Mesenchymal stem cell (in vitro differentiated cells and primary cell): ENCODE data around the gene TYR.
"Not testable (repeated sequence)": the region's sequence is repeated elsewhere in the genome, so short reads cannot be mapped to it uniquely, and the experiment has no call there.

Source experiments
- DNase-seq: peaks from one replicate; pipeline ENCODE4 v3.0.0-alpha.2; 2013
- H2AFZ ChIP-seq: one replicate; pipeline ENCODE4 v1.6.1; 2013; ENCODE audit warnings: low read depth, mild to moderate bottlenecking, control low read depth, inconsistent platforms, low read length, moderate library complexity
- H2AK5ac ChIP-seq: 2 replicates; pipeline ENCODE4 v1.6.1; 2013; ENCODE audit warnings: low read length, moderate library complexity, mild to moderate bottlenecking, inconsistent platforms; ENCODE audit not compliant: severe bottlenecking
- H2BK120ac ChIP-seq: one replicate; pipeline ENCODE4 v1.6.1; 2013; ENCODE audit warnings: low read depth, mild to moderate bottlenecking, inconsistent platforms, low read length, moderate library complexity
- H2BK12ac ChIP-seq, 2 experiments: one replicate each; pipeline ENCODE4 v1.6.1; 2013; ENCODE audit warnings: inconsistent platforms in 2 of 2, low read length in 2 of 2, mild to moderate bottlenecking in 2 of 2, moderate library complexity in 2 of 2, control low read depth in 1 of 2
- H2BK15ac ChIP-seq: one replicate; pipeline ENCODE4 v1.6.1; 2013; ENCODE audit warnings: mild to moderate bottlenecking, low read depth, inconsistent platforms; ENCODE audit not compliant: poor library complexity, severe bottlenecking
- H2BK5ac ChIP-seq: 2 replicates; pipeline ENCODE4 v1.6.1; 2013; ENCODE audit warnings: low read depth, mild to moderate bottlenecking, low read length, control low read depth, inconsistent platforms; ENCODE audit not compliant: poor library complexity, severe bottlenecking
- H3K14ac ChIP-seq, 2 experiments: one replicate each; pipeline ENCODE4 v1.6.1; 2013; ENCODE audit warnings: inconsistent platforms in 2 of 2, low read length in 2 of 2, control low read depth in 1 of 2, mild to moderate bottlenecking in 1 of 2, moderate library complexity in 1 of 2
- H3K18ac ChIP-seq, 2 experiments: one replicate each; pipeline ENCODE4 v1.6.1; 2013; ENCODE audit warnings: inconsistent platforms in 2 of 2, low read length in 2 of 2, control low read depth in 1 of 2, low read depth in 1 of 2, mild to moderate bottlenecking in 1 of 2
- H3K23ac ChIP-seq, 2 experiments: one replicate each; pipeline ENCODE4 v1.6.1; 2013; ENCODE audit warnings: inconsistent platforms in 2 of 2, low read length in 2 of 2, mild to moderate bottlenecking in 2 of 2, moderate library complexity in 2 of 2, control low read depth in 1 of 2
- H3K27ac ChIP-seq: 2 replicates; pipeline ENCODE4 v1.5.1; 2013; ENCODE audit warnings: mild to moderate bottlenecking, moderate library complexity, low read length, control low read depth, inconsistent platforms; ENCODE audit not compliant: poor library complexity, severe bottlenecking
- H3K27me3 ChIP-seq, 2 experiments: 2 replicates each; pipeline versions ENCODE4 v1.6.1 to v1.7.0; 2013; ENCODE audit warnings: low read length in 2 of 2, mild to moderate bottlenecking in 2 of 2, moderate library complexity in 2 of 2, control low read depth in 1 of 2, inconsistent platforms in 1 of 2; ENCODE audit not compliant: control insufficient read depth in 1 of 2, insufficient read depth in 1 of 2
- H3K36me3 ChIP-seq, 2 experiments: 2 replicates each; pipeline versions ENCODE4 v1.6.1 to v1.7.0; 2013; ENCODE audit warnings: low read length in 2 of 2, control low read depth in 1 of 2, inconsistent platforms in 1 of 2, low read depth in 1 of 2, mild to moderate bottlenecking in 1 of 2; ENCODE audit not compliant: insufficient read depth in 2 of 2, control insufficient read depth in 1 of 2
- H3K4ac ChIP-seq, 2 experiments: one replicate each; pipeline ENCODE4 v1.6.1; 2013; ENCODE audit warnings: inconsistent platforms in 2 of 2, low read length in 2 of 2, mild to moderate bottlenecking in 2 of 2, moderate library complexity in 2 of 2, control low read depth in 1 of 2, low read depth in 1 of 2
- H3K4me1 ChIP-seq: 2 replicates; pipeline ENCODE4 v1.6.1; 2013; ENCODE audit warnings: low read depth, low read length, control low read depth; ENCODE audit not compliant: control insufficient read depth, insufficient read depth
- H3K4me2 ChIP-seq: 2 replicates; pipeline ENCODE4 v1.6.1; 2013; ENCODE audit warnings: low read length, mild to moderate bottlenecking, inconsistent platforms; ENCODE audit not compliant: poor library complexity, severe bottlenecking
- H3K4me3 ChIP-seq, 2 experiments: 2 replicates each; pipeline versions ENCODE4 v1.5.1 to v1.7.0; 2013; ENCODE audit warnings: low read length in 2 of 2, mild to moderate bottlenecking in 2 of 2, control low read depth in 1 of 2, low read depth in 1 of 2; ENCODE audit not compliant: insufficient read depth in 1 of 2
- H3K79me1 ChIP-seq: replicated peaks from 2 replicates; pipeline ENCODE4 v1.6.1; 2013; ENCODE audit warnings: mild to moderate bottlenecking, control low read depth, low read length, inconsistent platforms; ENCODE audit not compliant: poor library complexity, severe bottlenecking
- H3K9ac ChIP-seq: 2 replicates; pipeline ENCODE4 v1.7.0; 2013; ENCODE audit warnings: mild to moderate bottlenecking, low read length, moderate library complexity
- H3K9me3 ChIP-seq: 2 replicates; pipeline ENCODE4 v1.7.0; 2013; ENCODE audit warnings: mild to moderate bottlenecking, low read length; ENCODE audit not compliant: control insufficient read depth
- H4K8ac ChIP-seq: one replicate; pipeline ENCODE4 v1.6.1; 2013; ENCODE audit warnings: inconsistent platforms, mild to moderate bottlenecking, low read length, moderate library complexity
- H4K91ac ChIP-seq: one replicate; pipeline ENCODE4 v1.6.1; 2013; ENCODE audit warnings: mild to moderate bottlenecking, low read length, inconsistent platforms
- WGBS: methylation state at CpG from one replicate; pipeline ENCODE4 v1.1.7; 2013; ENCODE audit warnings: mixed read lengths; 5-methylcytosine and 5-hydroxymethylcytosine counted together

Gene TYR

DNA sequence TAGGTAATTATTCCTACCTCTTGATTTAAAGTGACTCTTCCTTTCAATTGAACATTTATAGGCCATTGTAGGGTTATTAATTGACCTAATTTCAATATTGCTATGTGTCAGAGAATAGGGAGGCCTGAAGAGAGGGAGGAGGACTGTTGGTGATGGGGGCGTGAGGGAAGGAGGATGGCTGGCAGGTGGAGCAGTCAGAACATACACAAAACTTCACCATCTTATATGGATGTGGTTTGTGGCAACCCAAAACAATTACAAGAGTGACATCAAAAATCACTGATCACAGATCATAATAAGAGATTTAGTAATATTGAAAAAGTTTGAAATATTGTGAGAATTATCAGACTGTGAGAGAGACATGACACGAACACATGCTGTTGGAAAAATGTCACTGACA, 95.5 kb downstream of the TYR start:
- no CpG with 5 or more reads among the region's 2 CpGs for whole genome bisulfite sequencing
- not testable (repeated sequence) for H3K4me2 ChIP-seq, H3K9me3 ChIP-seq, H3K4ac ChIP-seq, H4K8ac ChIP-seq, H4K91ac ChIP-seq, H3K23ac ChIP-seq, H3K14ac ChIP-seq, H3K36me3 ChIP-seq, H3K27me3 ChIP-seq, H3K79me1 ChIP-seq, H3K4me3 ChIP-seq, H2BK5ac ChIP-seq, H2BK15ac ChIP-seq, H2BK120ac ChIP-seq, DNase-seq, H3K4me1 ChIP-seq, H2AFZ ChIP-seq, H3K9ac ChIP-seq, H3K18ac ChIP-seq, H2AK5ac ChIP-seq, H3K27ac ChIP-seq, H2BK12ac ChIP-seq

- no CpG with 5 or more reads among the region's 1 CpG for WGBS
- no peak overlapping the region for H2BK5ac ChIP-seq
- no peaks in the 10 kb centered on the region for H3K4me1 ChIP-seq
Measured at GRCh38 chr11:89275966-89276365, 98.3 kb downstream of the TYR start.

GRCh38 chr11:89279176-89279575, 101.5 kb downstream of the TYR start:
- Histone ChIP-seq H3K27me3 (no peaks in the 10 kb centered on the region), H3K36me3 (no peaks in the 10 kb centered on the region), H2AFZ (no peak overlapping the region), H2BK120ac (no peak overlapping the region), H3K4me1 (no peaks in the 10 kb centered on the region), H2BK5ac (no peak overlapping the region), H4K91ac (no peak overlapping the region), H2AK5ac (no peak overlapping the region), H3K18ac (no peak overlapping the region), H2BK15ac (no peak overlapping the region), H2BK12ac (no peak overlapping the region), H3K14ac (no peak overlapping the region), H3K27ac (no peak overlapping the region), H4K8ac (no peak overlapping the region), H3K79me1 (no peaks in the 10 kb centered on the region), H3K4me3 (no peak overlapping the region), H3K9ac (no peak overlapping the region), H3K9me3 (no peaks in the 10 kb centered on the region), H3K23ac (no peak overlapping the region), H3K4me2 (no peak overlapping the region), H3K4ac (no peak overlapping the region)
- no peak for DNase-seq
- WGBS, result 57% methylated on average over 1 of the region's 1 CpG

More at GRCh38 chr11:89275966-89276365, 98.3 kb downstream of the TYR start:
- Histone ChIP-seq H3K27ac (no peak overlapping the region), H2BK12ac (no peak overlapping the region), H3K4me3 (no peak overlapping the region), H3K4ac (no peak overlapping the region), H3K23ac (no peak overlapping the region), H3K9me3 (no peaks in the 10 kb centered on the region), H3K36me3 (no peaks in the 10 kb centered on the region), H3K79me1 (no peaks in the 10 kb centered on the region), H3K9ac (no peak overlapping the region), H3K4me2 (no peak overlapping the region), H2BK15ac (no peak overlapping the region), H4K91ac (no peak overlapping the region), H2AK5ac (no peak overlapping the region), H3K18ac (no peak overlapping the region), H2BK120ac (no peak overlapping the region), H2AFZ (no peak overlapping the region), H3K14ac (no peak overlapping the region), H4K8ac (no peak overlapping the region), H3K27me3 (no peaks in the 10 kb centered on the region)
- DNase-seq, result no peak

DNA sequence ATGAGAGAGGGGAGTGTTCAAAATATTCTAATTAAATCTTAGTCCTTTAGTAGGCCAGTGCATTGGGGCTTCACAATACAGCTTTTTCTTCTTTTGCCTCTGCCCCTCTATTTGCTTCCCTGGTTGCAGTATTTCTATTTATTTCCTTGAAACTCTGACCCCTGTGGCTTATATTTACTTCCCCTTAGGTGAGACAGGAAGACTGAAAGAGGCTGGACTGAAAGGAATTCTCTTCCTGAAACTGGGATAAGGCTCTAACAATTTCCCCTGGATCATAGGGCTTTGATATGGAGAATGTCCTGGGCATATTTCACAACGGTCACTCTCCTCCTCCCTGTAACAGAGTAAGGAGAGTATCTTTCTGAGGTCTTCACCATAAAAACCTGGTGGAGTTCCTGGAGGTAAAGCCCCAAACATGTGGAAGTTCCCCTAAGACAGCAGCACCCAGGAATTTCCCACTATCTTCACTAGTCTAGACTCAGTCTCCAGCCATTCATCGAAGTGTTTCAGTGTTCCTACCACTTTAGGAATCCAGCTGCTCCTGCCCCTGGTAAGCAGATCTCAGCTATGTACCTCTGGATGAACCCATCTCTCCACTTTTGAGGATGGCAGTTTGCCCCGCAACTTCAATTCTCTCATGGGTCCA, 103.5 kb downstream of the TYR start:
- not testable (repeated sequence) for H3K4me2 ChIP-seq, H3K27ac ChIP-seq, H2AK5ac ChIP-seq, H3K36me3 ChIP-seq, H2BK12ac ChIP-seq, H3K9me3 ChIP-seq, H4K91ac ChIP-seq, H3K18ac ChIP-seq, H2BK120ac ChIP-seq, H4K8ac ChIP-seq, H3K9ac ChIP-seq, H3K4me3 ChIP-seq, DNase-seq, H2AFZ ChIP-seq, H3K23ac ChIP-seq, H3K4ac ChIP-seq, H3K79me1 ChIP-seq, H2BK5ac ChIP-seq, H3K14ac ChIP-seq, H2BK15ac ChIP-seq, H3K4me1 ChIP-seq, H3K27me3 ChIP-seq
- 95% methylated on average over 1 of the region's 3 CpGs for WGBS
